ENCODE data around the gene CFAP97D1. TPM values are rescaled to one million over a fixed set of nuclear protein-coding genes. Genes with fewer than 3 reads are reported as not detected.
A peak's percentile ranks its signal among the peaks of the same experiment; 100 is the strongest.

Gene CFAP97D1
- total RNA-seq, 6 experiments from 2014 or later, result not detected

GRCh38 chr17:43737722-43738121, 42.5 kb upstream of the CFAP97D1 start:
- TF ChIP-seq CTCF (IDR thresholded peaks at IDR 0.05), result no peak
- no peak for TF ChIP-seq POLR2A (IDR thresholded peaks at IDR 0.05)
- no peaks in the 10 kb centered on the region for H3K4me1 ChIP-seq
- no peak overlapping the region for H3K4me3 ChIP-seq
- 82% methylated on average over 2 of the region's 2 CpGs for WGBS (ENCODE audit: insufficient coverage, low coverage, low lambda C conversion rate, missing lambda C conversion rate)
- H3K27me3 ChIP-seq, result no peaks in the 10 kb centered on the region
- H3K9me3 ChIP-seq, result no peaks in the 10 kb centered on the region
- no peak overlapping the region for H3K27ac ChIP-seq
- no peaks in the 10 kb centered on the region for H3K36me3 ChIP-seq
- intact Hi-C loops (cut with DNase I), result no loop called here
- ATAC-seq (no peak), DNase-seq (no peak)

GRCh38 chr17:43740541-43740940, 39.7 kb upstream of the CFAP97D1 start:
- Histone ChIP-seq H3K9me3 (no peaks in the 10 kb centered on the region), H3K27ac (no peak overlapping the region), H3K27me3 (no peaks in the 10 kb centered on the region), H3K36me3 (no peaks in the 10 kb centered on the region), H3K4me3 (no peak overlapping the region), H3K4me1 (no peaks in the 10 kb centered on the region)
- intact Hi-C loops (cut with DNase I), result no loop called here
- WGBS (ENCODE audit: insufficient coverage, low coverage, low lambda C conversion rate, missing lambda C conversion rate), result 66% methylated on average over 4 of the region's 4 CpGs
- TF ChIP-seq POLR2A (IDR thresholded peaks at IDR 0.05) (no peak), CTCF (IDR thresholded peaks at IDR 0.05) (no peak)
- no peak for ATAC-seq
- DNase-seq, result no peak

- H3K27me3 ChIP-seq, result no peaks in the 10 kb centered on the region
- no peak overlapping the region for H3K4me3 ChIP-seq
- H3K9me3 ChIP-seq, result no peaks in the 10 kb centered on the region
- no peaks in the 10 kb centered on the region for H3K36me3 ChIP-seq
- H3K4me1 ChIP-seq, result no peaks in the 10 kb centered on the region
- WGBS (ENCODE audit: insufficient coverage, low coverage, low lambda C conversion rate, missing lambda C conversion rate), result 80% methylated on average over 3 of the region's 5 CpGs
- intact Hi-C loops (cut with DNase I), result no loop called here
- ATAC-seq (no peak), DNase-seq (no peak)
- TF ChIP-seq CTCF (IDR thresholded peaks at IDR 0.05), result no peak
- H3K27ac ChIP-seq, result no peak overlapping the region
Measured at GRCh38 chr17:43741636-43742035, 38.6 kb upstream of the CFAP97D1 start.

- intact Hi-C loops (cut with DNase I), result no loop called here
- no peaks in the 10 kb centered on the region for H3K36me3 ChIP-seq
- DNase-seq, result no peak
- peak; percentile 59 to 80 (median 69) for ATAC-seq
- H3K4me3 ChIP-seq, result no peak overlapping the region
- H3K4me1 ChIP-seq, result no peaks in the 10 kb centered on the region
- TF ChIP-seq POLR2A (IDR thresholded peaks at IDR 0.05) (no peak), CTCF (IDR thresholded peaks at IDR 0.05) (no peak)
- H3K9me3 ChIP-seq, result no peaks in the 10 kb centered on the region
- H3K27me3 ChIP-seq, result no peaks in the 10 kb centered on the region
- 3% methylated on average over 5 of the region's 6 CpGs for WGBS (ENCODE audit: insufficient coverage, low coverage, low lambda C conversion rate, missing lambda C conversion rate)
- no peak overlapping the region for H3K27ac ChIP-seq
Measured at GRCh38 chr17:43745541-43745940, 34.7 kb upstream of the CFAP97D1 start.

- Histone ChIP-seq H3K4me1 (peaks cover 0 to 1% (median 0%) of the 10 kb centered on the region in 4 donors), H3K27ac (no peak overlapping the region), H3K4me3 (no peak overlapping the region), H3K9me3 (no peaks in the 10 kb centered on the region), H3K36me3 (no peaks in the 10 kb centered on the region), H3K27me3 (peaks cover 0 to 2% of the 10 kb centered on the region in 2 donors)
- intact Hi-C loops (cut with DNase I), result loop anchor here in 1 of 2 donors (10.0 kb wide), 1 partner anchor 175 kb away; no protein-coding TSS in a partner anchor
- WGBS (ENCODE audit: insufficient coverage, low coverage, low lambda C conversion rate, missing lambda C conversion rate), result 50% methylated on average over 4 of the region's 5 CpGs
- DNase-seq (no peak), ATAC-seq (no peak)
- TF ChIP-seq POLR2A (IDR thresholded peaks at IDR 0.05), result no peak
- TF ChIP-seq CTCF (IDR thresholded peaks at IDR 0.05), result no peak
Measured at GRCh38 chr17:43750153-43750552, 30.1 kb upstream of the CFAP97D1 start.
